ENCODE results near the gene ROR1.

DNA sequence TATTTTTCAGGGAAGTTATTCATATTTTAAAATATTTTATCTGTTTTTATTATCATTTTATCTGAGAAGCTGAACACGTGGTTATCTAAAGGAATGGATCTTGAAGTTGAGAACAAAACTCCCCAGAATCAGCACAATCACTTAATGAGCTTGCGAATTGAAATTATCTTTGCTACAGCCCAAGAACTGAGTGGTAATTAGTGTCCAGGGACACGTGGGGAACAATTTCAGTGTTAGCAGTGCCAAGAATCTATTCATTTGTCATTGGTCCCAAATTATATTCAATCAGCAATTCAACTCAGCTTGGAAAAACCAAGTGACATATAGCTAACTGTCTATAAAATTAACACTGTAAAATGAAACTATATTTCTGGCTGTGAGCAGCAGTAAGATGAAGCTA is 232.0 kb downstream of the ROR1 start:
- TF ChIP-seq, protein P1, sequence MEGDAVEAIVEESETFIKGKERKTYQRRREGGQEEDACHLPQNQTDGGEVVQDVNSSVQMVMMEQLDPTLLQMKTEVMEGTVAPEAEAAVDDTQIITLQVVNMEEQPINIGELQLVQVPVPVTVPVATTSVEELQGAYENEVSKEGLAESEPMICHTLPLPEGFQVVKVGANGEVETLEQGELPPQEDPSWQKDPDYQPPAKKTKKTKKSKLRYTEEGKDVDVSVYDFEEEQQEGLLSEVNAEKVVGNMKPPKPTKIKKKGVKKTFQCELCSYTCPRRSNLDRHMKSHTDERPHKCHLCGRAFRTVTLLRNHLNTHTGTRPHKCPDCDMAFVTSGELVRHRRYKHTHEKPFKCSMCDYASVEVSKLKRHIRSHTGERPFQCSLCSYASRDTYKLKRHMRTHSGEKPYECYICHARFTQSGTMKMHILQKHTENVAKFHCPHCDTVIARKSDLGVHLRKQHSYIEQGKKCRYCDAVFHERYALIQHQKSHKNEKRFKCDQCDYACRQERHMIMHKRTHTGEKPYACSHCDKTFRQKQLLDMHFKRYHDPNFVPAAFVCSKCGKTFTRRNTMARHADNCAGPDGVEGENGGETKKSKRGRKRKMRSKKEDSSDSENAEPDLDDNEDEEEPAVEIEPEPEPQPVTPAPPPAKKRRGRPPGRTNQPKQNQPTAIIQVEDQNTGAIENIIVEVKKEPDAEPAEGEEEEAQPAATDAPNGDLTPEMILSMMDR (conservative IDR thresholded peaks at IDR 0.05 in 1 of 2, IDR thresholded peaks at IDR 0.05 in 1 of 2; ENCODE audit: low read depth in 1 of 2, low read length in 2 of 2) = no peak
- TF ChIP-seq EZH2 (IDR thresholded peaks at IDR 0.05; ENCODE audit: low read length, missing control alignments) = no peak
